HL-60 (cell line): ENCODE measurements around the gene SMARCB1.

Experiments
- DNase-seq, 2 experiments: peaks; one replicate each; pipeline ENCODE4 v3.0.0-alpha.2; 2010 to 2020; ENCODE audit warnings: low read depth in 1 of 2, low spot score in 1 of 2
- H3K27ac ChIP-seq: fragments of 250-450 bp; sonication (Bioruptor Pico); replicated peaks from 2 replicates; pipeline ENCODE4 v1.5.1; 2020; ENCODE audit warnings: mild to moderate bottlenecking, moderate library complexity
- H3K27me3 ChIP-seq: fragments of 250-450 bp; sonication (Bioruptor Pico); 2 replicates; pipeline ENCODE4 v1.5.1; 2021; ENCODE audit warnings: mild to moderate bottlenecking, moderate library complexity; ENCODE audit not compliant: insufficient read depth, poor library complexity, severe bottlenecking
- H3K4me3 ChIP-seq: replicated peaks from 2 replicates; pipeline ENCODE4 v1.5.1; 2011; ENCODE audit warnings: mild to moderate bottlenecking, control low read depth, low read length; ENCODE audit not compliant: insufficient read depth
- CTCF ChIP-seq: IDR thresholded peaks from one replicate; pipeline ENCODE4 v1.5.1; 2011; ENCODE audit warnings: low read length, control low read depth, inconsistent platforms; ENCODE audit not compliant: insufficient read depth
- GABPA ChIP-seq: IDR thresholded peaks from 2 replicates; pipeline ENCODE4 v1.6.1; 2012; ENCODE audit warnings: low read depth
- POLR2AphosphoS5 ChIP-seq: IDR thresholded peaks from 2 replicates; pipeline ENCODE4 v1.6.1; 2012; ENCODE audit warnings: low read depth
- REST ChIP-seq: IDR thresholded peaks from 2 replicates; pipeline ENCODE4 v1.6.1; 2012; ENCODE audit warnings: low read depth; ENCODE audit not compliant: insufficient replicate concordance
- SPI1 ChIP-seq: IDR thresholded peaks from 2 replicates; pipeline ENCODE4 v1.6.1; 2012; ENCODE audit warnings: low read depth, mild to moderate bottlenecking, borderline replicate concordance

Gene SMARCB1

GRCh38 chr22:23782252-23782651 is 4.5 kb upstream of the SMARCB1 start:
- Histone ChIP-seq H3K27me3 (no peaks in the 10 kb centered on the region), H3K27ac (no peak overlapping the region), H3K4me3 (no peak overlapping the region)
- DNase-seq, result no peak
- TF ChIP-seq POLR2AphosphoS5 (no peak), SPI1 (no peak), CTCF (no peak), REST (no peak), GABPA (no peak)

- DNase-seq, result no peak
These were observed 4.1 kb upstream of the SMARCB1 start for GRCh38 chr22:23782703-23783102.

More at GRCh38 chr22:23782703-23783102, 4.1 kb upstream of the SMARCB1 start:
- TF ChIP-seq SPI1 (no peak), CTCF (no peak), GABPA (no peak), POLR2AphosphoS5 (no peak), REST (no peak)
- no peak overlapping the region for H3K27ac ChIP-seq
- H3K27me3 ChIP-seq, result no peaks in the 10 kb centered on the region
- no peak overlapping the region for H3K4me3 ChIP-seq
